ENCODE data around the gene SRSF10.
A peak's percentile ranks its signal among the peaks of the same experiment; 100 is the strongest.

Gene SRSF10

DNA sequence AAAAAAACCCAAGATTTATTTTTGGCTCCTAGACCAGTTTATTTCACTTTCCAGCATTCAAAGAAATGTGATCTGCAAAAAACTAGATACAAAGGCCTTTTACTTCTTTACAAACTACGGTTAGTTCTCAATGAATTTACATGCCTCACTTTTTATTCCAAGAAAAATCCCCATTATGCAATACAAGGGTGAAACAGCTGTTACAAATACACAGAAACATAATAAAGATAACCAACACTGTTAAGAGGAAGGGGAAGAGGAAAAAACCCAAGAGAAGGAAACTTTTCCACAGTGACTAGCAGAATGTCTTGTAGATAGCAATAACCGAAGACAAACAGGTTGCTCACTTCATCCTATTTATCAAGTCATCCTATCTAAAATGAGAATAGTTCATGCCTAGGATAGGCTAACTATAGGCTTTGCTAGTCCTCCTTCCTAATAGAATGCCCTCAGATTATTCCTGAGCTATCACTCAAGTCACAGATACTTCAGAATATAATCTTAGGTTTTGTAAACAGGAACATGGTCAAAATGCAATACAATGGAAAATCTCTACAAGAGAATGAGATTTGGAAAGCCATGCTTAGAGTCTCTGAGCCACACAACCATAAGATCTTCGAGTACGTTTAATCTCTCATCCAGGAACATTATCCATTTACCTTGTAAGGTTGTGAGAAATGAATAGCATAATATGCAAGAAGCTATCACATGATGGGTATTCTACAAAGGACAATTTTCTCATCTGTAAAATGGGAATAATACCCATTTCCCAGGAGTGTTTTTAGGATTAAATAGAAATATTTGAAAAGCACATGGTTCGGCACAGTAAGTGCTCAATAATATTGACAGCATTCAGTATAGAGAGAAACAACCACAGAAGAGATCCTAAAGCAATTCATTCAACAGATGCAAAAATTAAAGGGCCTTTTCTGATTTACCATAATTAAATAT lies 15.1 kb downstream of the SRSF10 start:
- TF ChIP-seq CSDC2 (CRISPR knock-in tag; IDR thresholded peaks at IDR 0.05) (no peak), TSHZ2 (CRISPR knock-in tag; IDR thresholded peaks at IDR 0.05) (no peak), ZC3H10 (CRISPR knock-in tag; IDR thresholded peaks at IDR 0.05) (0 out of 2 replicates have a peak, but pooled peaks have one; percentile 6)

DNA sequence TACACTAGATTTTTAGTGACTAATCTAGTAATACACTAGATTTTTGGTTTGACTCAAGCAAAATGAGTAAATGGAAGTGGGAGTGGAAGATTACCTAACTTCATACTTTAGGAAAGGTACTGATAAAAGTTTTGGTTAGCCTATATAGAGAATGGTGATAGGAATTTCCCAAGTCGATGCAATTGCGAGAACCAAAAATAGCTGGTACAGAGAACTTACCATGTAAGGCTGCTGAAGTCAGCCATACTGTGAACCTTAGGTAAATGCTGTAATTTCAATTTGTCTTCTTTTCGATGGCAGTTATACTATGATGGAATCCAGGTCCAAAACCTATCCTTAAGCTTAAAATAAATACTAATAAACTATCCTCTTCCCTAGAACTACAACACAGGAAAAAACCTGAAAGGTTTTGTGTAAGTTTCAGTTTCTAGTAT lies 15.9 kb downstream of the SRSF10 start:
- TF ChIP-seq PATZ1 (CRISPR knock-in tag; IDR thresholded peaks at IDR 0.05; ENCODE audit: borderline replicate concordance) = no peak
- no peak for TF ChIP-seq TCF4 (CRISPR knock-in tag; IDR thresholded peaks at IDR 0.05; ENCODE audit: borderline replicate concordance)
- no peak for TF ChIP-seq ZC3H10 (CRISPR knock-in tag; IDR thresholded peaks at IDR 0.05)
- TF ChIP-seq RARB (CRISPR knock-in tag; IDR thresholded peaks at IDR 0.05) = no peak
- TF ChIP-seq ZNF70 (CRISPR knock-in tag; IDR thresholded peaks at IDR 0.05) = no peak
- TF ChIP-seq ISL1 (CRISPR knock-in tag; IDR thresholded peaks at IDR 0.05) = no peak
- TF ChIP-seq BACH2 (CRISPR knock-in tag; IDR thresholded peaks at IDR 0.05; ENCODE audit: borderline replicate concordance) = no peak
- TF ChIP-seq, protein P1, sequence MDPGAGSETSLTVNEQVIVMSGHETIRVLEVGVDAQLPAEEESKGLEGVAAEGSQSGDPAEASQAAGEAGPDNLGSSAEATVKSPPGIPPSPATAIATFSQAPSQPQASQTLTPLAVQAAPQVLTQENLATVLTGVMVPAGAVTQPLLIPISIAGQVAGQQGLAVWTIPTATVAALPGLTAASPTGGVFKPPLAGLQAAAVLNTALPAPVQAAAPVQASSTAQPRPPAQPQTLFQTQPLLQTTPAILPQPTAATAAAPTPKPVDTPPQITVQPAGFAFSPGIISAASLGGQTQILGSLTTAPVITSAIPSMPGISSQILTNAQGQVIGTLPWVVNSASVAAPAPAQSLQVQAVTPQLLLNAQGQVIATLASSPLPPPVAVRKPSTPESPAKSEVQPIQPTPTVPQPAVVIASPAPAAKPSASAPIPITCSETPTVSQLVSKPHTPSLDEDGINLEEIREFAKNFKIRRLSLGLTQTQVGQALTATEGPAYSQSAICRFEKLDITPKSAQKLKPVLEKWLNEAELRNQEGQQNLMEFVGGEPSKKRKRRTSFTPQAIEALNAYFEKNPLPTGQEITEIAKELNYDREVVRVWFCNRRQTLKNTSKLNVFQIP (CRISPR knock-in tag; IDR thresholded peaks at IDR 0.05; ENCODE audit: borderline replicate concordance, low read depth) = no peak
- no peak for TF ChIP-seq TSHZ2 (CRISPR knock-in tag; IDR thresholded peaks at IDR 0.05)
- TF ChIP-seq TOX (CRISPR knock-in tag; IDR thresholded peaks at IDR 0.05; ENCODE audit: borderline replicate concordance) = no peak
- no peak for TF ChIP-seq SNAI2 (CRISPR knock-in tag; IDR thresholded peaks at IDR 0.05)
- TF ChIP-seq, protein P2, sequence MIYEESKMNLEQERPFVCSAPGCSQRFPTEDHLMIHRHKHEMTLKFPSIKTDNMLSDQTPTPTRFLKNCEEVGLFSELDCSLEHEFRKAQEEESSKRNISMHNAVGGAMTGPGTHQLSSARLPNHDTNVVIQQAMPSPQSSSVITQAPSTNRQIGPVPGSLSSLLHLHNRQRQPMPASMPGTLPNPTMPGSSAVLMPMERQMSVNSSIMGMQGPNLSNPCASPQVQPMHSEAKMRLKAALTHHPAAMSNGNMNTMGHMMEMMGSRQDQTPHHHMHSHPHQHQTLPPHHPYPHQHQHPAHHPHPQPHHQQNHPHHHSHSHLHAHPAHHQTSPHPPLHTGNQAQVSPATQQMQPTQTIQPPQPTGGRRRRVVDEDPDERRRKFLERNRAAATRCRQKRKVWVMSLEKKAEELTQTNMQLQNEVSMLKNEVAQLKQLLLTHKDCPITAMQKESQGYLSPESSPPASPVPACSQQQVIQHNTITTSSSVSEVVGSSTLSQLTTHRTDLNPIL (CRISPR knock-in tag; IDR thresholded peaks at IDR 0.05; ENCODE audit: low read depth) = no peak
- TF ChIP-seq ZFP3 (CRISPR knock-in tag; IDR thresholded peaks at IDR 0.05) = no peak
- TF ChIP-seq CSRNP3 (CRISPR knock-in tag; IDR thresholded peaks at IDR 0.05) = no peak
- no peak for TF ChIP-seq OSR1 (CRISPR knock-in tag; IDR thresholded peaks at IDR 0.05)
- no peak for ATAC-seq

More for the DNA sequence above, 15.1 kb downstream of the SRSF10 start:
- peak; percentile 25 for ATAC-seq
